Measurements from ENCODE around the gene TUBGCP3. TPM values are rescaled to one million over a fixed set of nuclear protein-coding genes. Genes with fewer than 3 reads are reported as not detected.

The TUBGCP3 gene
- total RNA-seq, 6 experiments from 2014 or later, result 13.0 to 20.0 (median 17.6) TPM

DNA sequence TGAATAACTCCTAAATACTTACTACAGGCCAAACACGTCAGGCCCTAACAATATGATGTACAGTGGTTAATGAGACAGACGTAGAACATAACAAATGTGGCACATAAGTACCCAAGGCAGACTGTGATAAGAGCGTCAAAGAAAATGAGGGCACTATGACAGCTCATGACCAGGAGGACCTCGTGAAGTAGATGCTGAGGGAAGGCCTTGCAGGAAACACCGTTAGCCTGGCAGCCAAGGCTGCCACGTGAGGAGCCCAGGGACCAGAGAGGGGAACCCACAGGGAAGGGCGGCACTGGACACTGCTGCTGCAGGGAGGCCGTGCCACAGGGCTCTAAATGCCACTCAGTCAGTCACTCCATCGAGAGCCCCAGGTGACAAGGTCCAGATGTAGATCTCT is 5.7 kb downstream of the TUBGCP3 start:
- H3K27ac ChIP-seq, result no peak overlapping the region
- no peaks in the 10 kb centered on the region for H3K36me3 ChIP-seq
- intact Hi-C loops (cut with DNase I), result no loop called here
- H3K4me3 ChIP-seq, result no peak overlapping the region
- DNase-seq (no peak), ATAC-seq (no peak)
- WGBS (ENCODE audit: insufficient coverage, low coverage, low lambda C conversion rate, missing lambda C conversion rate), result 77% methylated on average over 5 of the region's 9 CpGs
- TF ChIP-seq, protein P1, sequence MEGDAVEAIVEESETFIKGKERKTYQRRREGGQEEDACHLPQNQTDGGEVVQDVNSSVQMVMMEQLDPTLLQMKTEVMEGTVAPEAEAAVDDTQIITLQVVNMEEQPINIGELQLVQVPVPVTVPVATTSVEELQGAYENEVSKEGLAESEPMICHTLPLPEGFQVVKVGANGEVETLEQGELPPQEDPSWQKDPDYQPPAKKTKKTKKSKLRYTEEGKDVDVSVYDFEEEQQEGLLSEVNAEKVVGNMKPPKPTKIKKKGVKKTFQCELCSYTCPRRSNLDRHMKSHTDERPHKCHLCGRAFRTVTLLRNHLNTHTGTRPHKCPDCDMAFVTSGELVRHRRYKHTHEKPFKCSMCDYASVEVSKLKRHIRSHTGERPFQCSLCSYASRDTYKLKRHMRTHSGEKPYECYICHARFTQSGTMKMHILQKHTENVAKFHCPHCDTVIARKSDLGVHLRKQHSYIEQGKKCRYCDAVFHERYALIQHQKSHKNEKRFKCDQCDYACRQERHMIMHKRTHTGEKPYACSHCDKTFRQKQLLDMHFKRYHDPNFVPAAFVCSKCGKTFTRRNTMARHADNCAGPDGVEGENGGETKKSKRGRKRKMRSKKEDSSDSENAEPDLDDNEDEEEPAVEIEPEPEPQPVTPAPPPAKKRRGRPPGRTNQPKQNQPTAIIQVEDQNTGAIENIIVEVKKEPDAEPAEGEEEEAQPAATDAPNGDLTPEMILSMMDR (IDR thresholded peaks at IDR 0.05), result no peak
- TF ChIP-seq POLR2A (IDR thresholded peaks at IDR 0.05), result no peak
- H3K4me1 ChIP-seq, result peaks cover 0 to 15% (median 5%) of the 10 kb centered on the region in 4 donors
- no peaks in the 10 kb centered on the region for H3K9me3 ChIP-seq
- H3K27me3 ChIP-seq, result no peaks in the 10 kb centered on the region

DNA sequence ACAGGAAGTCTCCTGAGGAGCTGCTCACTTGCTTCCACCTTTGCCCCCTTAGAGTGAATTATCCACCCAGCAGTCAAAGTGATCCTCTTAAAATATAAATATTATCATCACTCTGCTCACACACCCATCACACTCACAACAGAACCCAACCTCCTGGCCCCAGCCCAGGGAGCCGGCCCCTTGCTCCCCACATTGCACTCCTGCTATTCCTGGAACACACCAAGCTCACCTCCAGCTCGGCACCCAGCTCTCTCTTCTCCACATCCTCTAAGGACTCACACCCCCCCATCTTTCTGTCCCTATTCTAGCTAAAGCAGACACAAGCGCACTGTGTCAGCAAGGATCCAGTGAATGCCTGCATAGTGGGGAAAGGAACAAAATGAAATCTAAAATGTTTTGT is 7.0 kb downstream of the TUBGCP3 start:
- WGBS (ENCODE audit: insufficient coverage, low coverage, low lambda C conversion rate, missing lambda C conversion rate), result 90% methylated on average over 3 of the region's 3 CpGs
- Histone ChIP-seq H3K9me3 (no peaks in the 10 kb centered on the region), H3K27me3 (no peaks in the 10 kb centered on the region), H3K27ac (no peak overlapping the region), H3K4me3 (no peak overlapping the region), H3K4me1 (peaks cover 0 to 17% (median 6%) of the 10 kb centered on the region in 4 donors), H3K36me3 (no peaks in the 10 kb centered on the region)
- TF ChIP-seq, protein P1 (IDR thresholded peaks at IDR 0.05), result no peak
- no peak for TF ChIP-seq POLR2A (IDR thresholded peaks at IDR 0.05)
- intact Hi-C loops (cut with DNase I), result no loop called here
- no peak for DNase-seq
- peak in 1 of 4 donors; percentile 13 for ATAC-seq

DNA sequence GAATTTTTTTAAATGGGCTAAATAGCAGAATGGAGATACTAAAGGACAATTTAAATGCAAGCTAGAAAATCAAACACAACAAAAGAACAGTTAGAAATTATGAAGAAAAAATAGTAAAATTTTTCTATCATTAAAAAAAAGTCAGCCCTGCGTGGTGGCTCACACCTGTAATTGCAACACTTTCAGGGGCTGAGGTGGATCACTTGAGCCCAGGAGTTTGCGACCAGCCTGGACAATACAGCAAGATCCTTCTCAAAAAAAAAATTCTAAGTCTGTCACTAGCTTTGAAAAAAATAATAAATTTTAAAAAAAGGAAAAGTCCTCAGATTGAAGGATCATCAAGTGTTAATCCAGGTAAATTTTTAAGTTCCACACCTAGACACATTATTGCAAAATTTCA is 7.7 kb downstream of the TUBGCP3 start:
- DNase-seq (no peak), ATAC-seq (no peak)
- WGBS (ENCODE audit: insufficient coverage, low coverage, low lambda C conversion rate, missing lambda C conversion rate), result 100% methylated on average over 2 of the region's 2 CpGs
- H3K9me3 ChIP-seq, result no peaks in the 10 kb centered on the region
- H3K27me3 ChIP-seq, result no peaks in the 10 kb centered on the region
- H3K4me3 ChIP-seq, result no peak overlapping the region
- peaks cover 0 to 24% (median 9%) of the 10 kb centered on the region in 4 donors for H3K4me1 ChIP-seq
- no peak for TF ChIP-seq POLR2A (IDR thresholded peaks at IDR 0.05)
- TF ChIP-seq, protein P1 (IDR thresholded peaks at IDR 0.05), result no peak
- intact Hi-C loops (cut with DNase I), result no loop called here
- no peak overlapping the region for H3K27ac ChIP-seq
- H3K36me3 ChIP-seq, result no peaks in the 10 kb centered on the region

DNA sequence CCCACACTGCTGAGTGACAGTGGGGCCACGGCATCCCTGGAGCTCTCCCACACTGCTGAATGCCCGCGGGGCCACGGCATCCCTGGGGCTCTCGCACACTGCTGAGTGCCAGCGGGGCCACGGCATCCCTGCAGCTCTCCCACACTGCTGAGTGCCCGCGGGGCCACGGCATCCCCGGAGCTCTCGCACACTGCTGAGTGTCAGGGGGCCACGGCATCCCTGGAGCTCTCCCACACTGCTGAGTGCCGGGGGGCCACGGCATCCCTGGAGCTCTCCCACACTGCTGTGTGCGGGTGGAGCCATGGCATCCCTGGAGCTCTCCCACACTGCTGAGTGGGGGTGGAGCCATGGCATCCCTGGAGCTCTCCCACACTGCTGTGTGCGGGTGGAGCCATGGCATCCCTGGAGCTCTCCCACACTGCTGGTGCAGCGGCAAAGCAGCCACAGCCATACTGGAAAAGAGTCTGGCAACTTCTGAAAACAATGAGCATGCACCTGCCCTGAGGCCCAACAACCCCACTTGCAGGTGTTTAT is 8.6 kb downstream of the TUBGCP3 start:
- no CpG with 5 or more reads among the region's 18 CpGs for WGBS (ENCODE audit: insufficient coverage, low coverage, low lambda C conversion rate, missing lambda C conversion rate)
- TF ChIP-seq POLR2A (IDR thresholded peaks at IDR 0.05), result no peak
- TF ChIP-seq, protein P1 (IDR thresholded peaks at IDR 0.05), result no peak
- peaks cover 0 to 25% (median 13%) of the 10 kb centered on the region in 4 donors for H3K4me1 ChIP-seq
- no peak overlapping the region for H3K4me3 ChIP-seq
- H3K27ac ChIP-seq, result no peak overlapping the region
- intact Hi-C loops (cut with DNase I), result no loop called here
- no peak for ATAC-seq
- DNase-seq, result no peak
- no peaks in the 10 kb centered on the region for H3K9me3 ChIP-seq
- no peaks in the 10 kb centered on the region for H3K36me3 ChIP-seq
- H3K27me3 ChIP-seq, result no peaks in the 10 kb centered on the region

DNA sequence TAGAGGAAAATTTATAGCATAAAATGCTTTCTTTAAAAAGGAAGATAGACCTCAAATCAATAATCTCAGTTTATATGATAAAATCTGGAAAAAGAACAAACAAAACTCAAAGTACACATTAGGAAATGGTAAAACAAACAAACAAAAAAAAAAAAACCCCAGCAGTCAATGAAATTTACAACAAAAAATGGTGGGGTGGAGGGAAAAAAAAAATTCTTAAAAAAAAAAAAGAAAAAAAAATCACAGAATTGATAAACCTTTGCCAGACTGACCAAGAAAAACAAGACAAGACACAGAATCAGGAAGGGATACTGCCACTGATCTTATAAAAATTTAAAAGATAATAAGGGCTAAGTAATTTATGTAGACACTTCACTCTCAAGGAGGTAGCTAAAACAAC is 11.2 kb downstream of the TUBGCP3 start:
- ATAC-seq (peak in 1 of 4 donors; percentile 47), DNase-seq (no peak)
- intact Hi-C loops (cut with DNase I), result no loop called here

More for the DNA sequence above, 11.2 kb downstream of the TUBGCP3 start:
- Histone ChIP-seq H3K27me3 (no peaks in the 10 kb centered on the region), H3K4me3 (no peak overlapping the region), H3K36me3 (no peaks in the 10 kb centered on the region), H3K9me3 (no peaks in the 10 kb centered on the region), H3K27ac (no peak overlapping the region), H3K4me1 (peaks cover 0 to 38% (median 18%) of the 10 kb centered on the region in 4 donors)
- TF ChIP-seq, protein P1 (IDR thresholded peaks at IDR 0.05), result no peak
- no peak for TF ChIP-seq POLR2A (IDR thresholded peaks at IDR 0.05)
